HG03025 (cell line): ENCODE results near the gene ZNF792.
"Not testable (repeated sequence)": the region's sequence is repeated elsewhere in the genome, so short reads cannot be mapped to it uniquely, and the experiment has no call there.

Experiments used
- ATAC-seq: cut with Tn5 transposase; IDR thresholded peaks from one replicate; pipeline ENCODE4 v1.9.1; 2021; ENCODE audit warnings: mild to moderate bottlenecking, moderate library complexity; ENCODE audit not compliant: unreplicated experiment, low FRiP score

Gene ZNF792

DNA sequence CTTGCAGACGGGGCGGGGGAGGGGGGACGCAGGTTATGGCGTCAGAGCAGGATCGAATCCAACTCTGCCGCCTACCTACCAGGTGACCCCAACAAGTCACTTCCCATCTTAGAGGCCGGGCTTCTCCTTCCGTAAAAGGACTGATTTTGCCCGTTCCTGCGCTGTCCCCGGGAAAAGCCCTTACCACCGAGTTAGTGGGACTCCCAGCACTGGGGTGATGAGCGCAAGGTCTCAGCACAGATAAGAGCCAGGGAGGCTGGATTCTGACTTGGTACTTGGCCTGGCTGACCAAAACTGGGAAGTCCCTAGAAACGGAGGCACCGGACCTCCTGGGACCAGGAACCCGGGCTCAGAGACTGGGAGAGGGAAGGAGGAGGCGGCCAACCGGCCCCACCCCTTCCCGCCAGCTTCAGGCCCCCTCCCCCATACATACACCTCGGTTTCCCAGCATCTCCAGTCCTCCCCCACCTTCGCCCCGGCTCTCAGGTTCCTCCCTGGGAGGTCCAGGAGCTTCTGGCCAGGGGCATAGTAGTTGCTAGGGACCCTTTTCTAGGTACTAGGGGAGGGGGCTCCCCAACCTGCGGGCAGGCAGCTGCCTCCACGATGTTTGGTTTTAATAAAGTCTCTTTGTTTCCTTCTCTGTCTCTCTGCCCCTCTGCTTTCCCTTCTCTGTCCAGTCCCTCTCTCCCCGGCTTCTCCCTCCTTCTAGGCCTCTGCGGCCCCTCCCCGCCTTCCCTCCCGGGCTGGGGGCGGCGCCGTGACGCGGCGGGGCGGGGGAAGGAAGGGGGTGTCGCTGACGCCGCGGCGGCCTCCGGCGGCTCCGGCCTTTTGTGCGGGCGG is 35.7 kb upstream of the ZNF792 start, which contains the start of gene GRAMD1A:
Gene GRAMD1A (plus strand): TSS at position 826 of the 840 bp plus-strand sequence. CDS start 156 bp downstream, outside the sequence.
- ATAC-seq, result peak; percentile 36

DNA sequence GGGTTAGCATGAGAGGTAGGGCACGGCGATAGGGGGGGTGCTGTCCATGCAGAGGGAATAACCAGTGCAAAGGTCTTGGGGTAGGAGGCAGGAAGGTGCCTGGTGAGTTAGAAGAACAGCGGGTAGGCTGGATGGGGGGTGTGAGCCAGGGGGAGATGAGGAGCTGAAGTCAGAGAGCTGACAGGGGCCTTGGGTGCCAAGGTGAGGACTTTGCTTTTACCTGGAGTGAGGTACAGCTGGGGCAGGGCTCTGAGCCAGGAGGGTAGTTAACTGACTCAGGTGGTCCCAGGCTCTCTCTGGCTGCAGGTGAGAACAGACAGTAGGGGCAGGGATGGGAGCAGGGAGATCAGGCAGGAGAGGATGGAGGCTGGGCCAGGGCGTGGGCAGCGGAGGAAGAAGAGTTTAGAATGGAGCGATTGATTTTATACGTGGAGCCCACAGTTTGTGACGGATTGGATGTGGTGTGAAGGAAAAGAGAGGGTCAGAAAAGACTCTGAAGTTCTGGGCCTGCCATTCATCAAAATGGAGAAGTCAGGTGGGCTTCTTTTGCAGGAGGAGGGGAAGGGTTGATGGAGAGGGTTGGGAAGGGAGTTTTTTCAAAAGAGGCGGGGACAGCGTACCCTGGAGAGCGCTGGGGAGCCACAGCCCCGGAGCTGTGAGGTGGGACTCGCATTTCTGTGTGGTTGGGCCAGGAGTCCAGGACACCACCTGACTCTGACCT is 34.9 kb upstream of the ZNF792 start:
- no peak for ATAC-seq

DNA sequence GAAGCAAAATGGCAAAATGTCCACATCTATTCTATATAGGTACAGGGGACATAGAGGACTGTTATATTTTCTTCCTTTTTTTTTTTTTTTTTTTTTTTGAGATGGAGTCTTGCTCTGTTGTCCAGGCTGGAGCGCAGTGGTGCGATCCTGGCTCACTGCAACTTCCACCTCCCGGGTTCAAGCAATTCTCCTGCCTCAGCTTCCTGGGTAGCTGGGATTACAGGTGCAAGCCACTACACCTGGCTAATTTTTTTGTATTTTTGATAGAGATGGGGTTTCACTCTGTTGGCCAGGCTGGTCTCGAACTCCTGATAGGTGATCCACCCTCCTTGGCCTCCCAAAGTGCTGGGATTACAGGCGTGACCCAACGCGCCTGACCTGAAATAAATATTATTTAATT is 34.2 kb upstream of the ZNF792 start:
- ATAC-seq, result not testable (repeated sequence)

DNA sequence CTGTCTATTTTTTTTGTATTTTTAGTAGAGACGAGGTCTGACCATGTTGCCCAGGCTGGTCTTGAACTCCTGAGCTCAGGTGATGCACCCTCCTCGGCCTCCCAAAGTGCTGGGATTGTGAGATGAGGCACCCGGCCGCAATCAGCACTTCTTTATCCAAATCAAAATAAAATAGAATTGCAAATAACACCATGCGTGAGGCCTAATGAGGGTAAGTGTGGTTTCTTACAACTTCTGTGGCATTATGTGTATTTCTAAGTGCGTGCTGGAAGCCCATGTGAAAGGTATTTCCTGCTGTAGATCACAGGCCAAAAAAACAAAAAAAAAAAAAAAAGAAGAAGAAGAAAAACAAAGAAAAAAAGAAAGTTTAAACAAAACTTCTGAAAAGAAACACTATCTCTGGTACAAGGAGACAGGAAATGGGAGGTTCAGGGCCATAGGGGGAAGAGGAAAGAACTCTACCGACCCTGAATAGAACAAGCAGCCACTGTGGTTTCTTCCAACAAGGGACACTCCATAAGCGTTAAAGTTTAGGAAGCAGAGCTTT is 33.1 kb upstream of the ZNF792 start:
- no peak for ATAC-seq

DNA sequence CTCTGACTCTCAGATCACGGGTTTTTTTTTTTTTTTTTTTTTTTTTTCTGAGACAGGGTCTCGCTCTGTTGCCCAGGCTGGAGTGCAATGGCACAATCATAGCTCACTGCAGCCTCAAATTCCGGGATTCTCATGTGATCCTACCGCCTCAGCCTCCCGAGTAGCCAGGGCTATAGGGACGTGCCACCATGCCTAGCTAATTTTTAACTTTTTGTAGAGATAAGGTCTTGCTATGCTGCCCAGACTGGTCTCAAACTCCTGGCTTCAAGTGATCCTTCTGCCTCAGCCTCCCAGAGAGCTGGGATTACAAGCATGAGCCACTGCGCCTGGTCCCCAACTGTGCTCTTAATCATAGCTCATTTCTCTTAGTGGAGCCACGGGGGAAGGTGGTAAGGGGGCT is 31.5 kb upstream of the ZNF792 start:
- no peak for ATAC-seq

DNA sequence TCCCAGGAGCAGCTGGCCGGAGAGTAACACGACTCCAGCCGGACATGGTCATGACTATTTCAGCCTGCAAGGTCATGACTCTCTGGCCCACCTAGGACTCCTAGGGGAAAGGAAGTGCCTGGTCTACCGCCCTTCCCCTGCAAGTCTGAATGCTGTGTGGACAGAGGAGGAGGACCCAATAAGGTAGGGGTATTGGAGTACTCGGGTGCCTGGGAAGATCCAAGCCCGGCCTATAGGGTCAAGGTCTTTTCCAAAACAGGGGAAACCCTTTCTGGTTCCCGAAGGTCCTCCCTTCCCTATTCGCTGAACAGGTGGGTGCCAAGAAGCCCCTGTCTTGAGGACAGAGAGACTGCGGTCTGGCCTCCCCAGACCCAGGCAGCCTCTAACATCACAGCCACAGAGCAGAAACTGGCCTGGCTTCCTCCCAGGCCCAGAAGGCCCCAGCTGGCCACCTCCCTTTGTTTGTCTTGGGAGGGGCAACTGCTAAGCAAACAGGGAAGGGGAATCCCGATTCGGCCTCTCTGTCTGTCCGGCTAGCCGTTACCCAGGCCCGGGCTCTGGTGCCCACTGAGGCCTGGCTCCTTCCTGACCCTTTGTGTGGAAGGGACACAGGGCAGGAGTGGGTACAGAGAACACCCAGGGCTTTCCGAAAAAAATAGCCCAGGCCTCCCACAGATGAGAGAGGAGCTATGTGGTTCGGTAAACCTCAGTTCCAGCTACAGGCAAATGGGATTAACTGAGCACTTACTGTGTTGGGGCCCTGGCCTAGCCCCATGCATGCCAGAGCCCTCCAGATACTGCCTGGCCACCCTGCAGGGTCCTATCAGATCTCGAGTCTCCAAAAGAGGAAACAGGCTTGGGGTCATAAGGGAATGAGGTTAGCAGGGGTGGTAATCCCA is 30.9 kb upstream of the ZNF792 start:
- no peak for ATAC-seq

DNA sequence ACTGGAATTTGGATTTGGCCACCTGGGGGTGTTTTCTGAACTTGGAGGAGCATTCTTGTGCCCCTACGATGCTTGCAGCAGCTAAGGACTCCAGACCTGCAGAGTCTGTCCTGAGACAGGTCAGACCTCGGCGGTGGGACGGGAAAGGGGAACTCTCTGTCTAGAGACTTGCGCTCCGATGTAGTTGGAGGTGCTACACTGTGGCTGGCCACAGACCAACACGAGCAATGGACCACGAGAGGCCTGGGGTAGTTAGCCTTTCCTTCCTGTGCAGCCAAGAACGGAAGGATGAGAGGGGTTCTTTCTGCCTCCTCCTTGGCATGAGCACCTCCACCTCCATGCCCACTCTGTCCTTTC is 30.2 kb upstream of the ZNF792 start:
- no peak for ATAC-seq

DNA sequence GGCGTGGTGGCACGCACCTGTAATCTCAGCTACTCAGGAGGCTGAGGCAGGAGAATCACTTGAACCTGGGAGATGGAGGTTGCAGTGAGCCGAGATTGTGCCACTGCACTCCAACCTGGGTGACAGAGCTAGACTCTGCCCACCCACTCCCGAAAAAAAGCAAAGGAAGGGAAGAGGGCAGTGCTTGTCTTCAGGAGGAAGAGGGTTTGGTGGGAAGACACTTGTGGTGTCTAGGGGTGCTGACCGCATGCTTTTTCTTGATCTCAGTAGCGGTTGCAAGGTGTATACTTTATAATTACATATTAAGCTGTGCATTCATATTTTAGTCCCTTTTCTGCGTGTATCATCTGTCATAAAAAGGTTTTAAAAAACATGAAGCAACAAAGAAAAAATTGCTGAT is 28.6 kb upstream of the ZNF792 start:
- not testable (repeated sequence) for ATAC-seq

DNA sequence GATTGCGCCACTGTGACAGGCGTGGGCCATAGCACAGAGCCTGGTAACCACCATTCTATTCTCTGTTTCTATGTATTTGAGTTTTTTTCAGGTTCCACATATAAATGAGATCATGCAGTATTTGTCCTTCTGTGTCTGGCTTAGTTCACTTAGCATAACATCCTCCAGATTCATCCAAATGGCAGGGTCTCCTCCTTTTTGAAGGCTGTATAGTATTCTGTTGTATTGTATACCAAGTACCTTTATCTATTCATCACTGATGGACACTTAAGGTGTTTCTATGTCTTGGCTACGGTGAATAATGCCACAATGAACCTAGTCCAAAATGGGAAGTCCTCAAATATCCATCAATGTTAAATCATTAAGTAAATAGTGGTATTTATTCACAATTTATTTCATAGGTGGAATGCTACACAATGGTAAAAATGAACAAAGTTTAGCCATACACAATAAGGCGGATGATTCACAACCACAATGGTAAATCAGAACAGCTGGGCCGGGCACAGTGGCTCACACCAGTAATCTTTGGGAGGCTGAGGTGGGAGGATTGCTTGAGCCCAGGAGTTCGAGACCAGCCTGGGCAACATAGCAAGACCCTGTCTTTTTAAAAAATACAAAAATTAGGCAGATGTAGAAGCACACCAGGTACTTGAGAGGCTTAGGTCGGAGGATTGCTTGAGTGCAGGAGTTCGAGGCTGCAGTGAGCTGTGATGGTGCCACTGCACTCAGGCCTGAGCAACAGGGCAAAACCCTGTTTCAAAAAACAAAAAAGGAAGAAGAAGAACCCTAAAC is 27.7 kb upstream of the ZNF792 start:
- no peak for ATAC-seq

DNA sequence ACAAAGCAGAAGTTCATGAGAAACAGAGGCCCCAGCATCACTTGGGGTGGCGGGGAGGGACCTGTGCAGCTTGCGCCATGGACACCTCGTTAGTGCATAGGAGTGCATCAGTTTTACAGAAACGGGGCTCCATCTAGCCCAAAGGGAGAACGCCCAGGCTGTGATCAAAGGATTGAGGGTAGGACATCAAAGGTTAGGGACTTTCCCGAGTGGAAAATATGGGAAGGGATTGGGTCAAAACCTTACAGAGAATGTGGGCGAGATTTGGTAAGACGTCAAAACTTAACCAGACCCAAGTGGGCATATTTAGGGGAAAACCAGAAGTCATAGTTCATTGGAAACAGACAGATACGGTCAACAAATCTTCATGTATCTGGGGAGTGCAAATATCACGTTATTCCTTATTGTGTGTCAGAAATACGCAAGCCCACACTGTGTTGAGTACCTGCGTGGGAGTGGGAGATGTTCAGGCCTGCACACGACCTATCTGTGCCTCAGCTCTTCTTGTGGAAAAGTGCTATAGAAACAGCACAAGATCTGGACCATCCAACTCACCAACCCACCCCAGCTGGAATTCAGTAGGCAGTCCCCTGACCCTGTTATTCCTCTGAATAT is 26.7 kb upstream of the ZNF792 start:
- no peak for ATAC-seq

DNA sequence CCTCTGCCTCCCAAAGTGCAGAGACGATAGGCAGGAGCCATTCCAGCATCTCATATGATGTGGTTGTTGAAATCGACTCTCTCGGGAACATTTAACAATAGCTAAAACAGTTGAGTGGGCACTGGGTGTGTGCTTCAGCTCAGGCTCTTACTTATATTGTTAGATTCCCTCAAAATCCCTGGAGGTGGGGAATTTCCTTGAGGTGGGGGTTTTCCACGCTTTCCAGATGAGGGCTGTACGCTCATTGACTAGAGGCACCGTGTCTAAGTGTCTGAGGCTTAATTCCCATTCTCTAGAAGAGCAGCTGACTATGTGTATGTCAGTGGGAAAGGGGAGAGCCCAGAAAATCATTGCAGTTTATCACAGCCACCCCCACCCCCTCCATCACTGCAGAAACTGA is 25.3 kb upstream of the ZNF792 start:
- ATAC-seq, result no peak

DNA sequence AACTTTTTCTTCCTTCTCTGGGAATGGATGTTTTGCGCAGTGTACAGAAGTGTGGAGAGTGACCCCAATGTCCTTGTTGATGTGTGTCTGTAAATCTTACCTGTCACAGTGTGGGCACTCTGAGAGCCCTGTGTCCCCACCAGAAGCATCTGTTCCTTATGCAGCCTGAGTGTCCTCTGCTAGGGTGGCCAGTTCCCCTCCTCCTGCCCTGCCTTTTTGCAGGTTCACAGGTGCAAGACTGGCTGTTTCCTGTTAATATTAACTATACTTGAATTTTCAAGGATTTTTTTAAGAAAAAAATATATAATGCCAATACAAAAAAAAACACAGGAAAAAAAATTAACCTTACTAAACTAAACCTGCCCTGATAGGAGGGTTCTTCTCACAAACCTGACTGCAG is 24.1 kb upstream of the ZNF792 start:
- no peak for ATAC-seq

DNA sequence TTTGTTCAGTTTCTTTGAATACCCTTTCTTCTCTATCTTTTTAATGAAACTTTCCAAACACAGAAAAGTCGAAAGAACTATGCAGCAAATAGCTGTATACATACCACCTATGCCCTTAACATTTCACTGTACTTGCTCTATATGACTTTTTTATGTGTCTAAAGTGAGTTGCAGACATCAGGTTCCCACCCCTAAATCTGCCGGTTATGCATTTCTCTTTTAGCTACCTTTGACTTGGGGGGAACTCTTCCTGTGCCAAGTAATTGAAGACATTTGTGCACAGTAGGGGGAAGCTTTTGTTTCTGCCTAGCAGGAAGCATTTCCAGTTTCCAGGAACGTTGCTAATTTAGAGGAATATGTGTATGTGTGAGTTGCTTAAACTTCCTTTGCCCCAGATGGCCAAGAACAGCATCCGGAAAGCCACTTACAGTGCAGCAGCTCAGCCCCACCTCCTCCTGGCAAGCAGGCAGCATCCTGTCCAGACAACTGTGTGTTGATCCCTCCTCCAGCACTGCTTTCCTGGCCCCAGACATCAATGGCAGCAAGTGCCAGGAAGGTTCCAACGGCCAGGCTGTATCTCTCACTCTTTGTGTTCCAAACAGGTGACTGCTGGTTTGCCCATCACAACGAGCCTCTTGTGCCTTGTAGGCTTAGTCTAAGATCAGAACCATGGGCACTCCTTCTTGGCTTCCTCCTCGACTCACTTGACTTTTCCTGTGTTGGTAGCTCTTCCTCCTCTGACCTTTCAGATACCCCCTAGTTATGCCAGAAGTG is 21.4 kb upstream of the ZNF792 start:
- ATAC-seq, result no peak

DNA sequence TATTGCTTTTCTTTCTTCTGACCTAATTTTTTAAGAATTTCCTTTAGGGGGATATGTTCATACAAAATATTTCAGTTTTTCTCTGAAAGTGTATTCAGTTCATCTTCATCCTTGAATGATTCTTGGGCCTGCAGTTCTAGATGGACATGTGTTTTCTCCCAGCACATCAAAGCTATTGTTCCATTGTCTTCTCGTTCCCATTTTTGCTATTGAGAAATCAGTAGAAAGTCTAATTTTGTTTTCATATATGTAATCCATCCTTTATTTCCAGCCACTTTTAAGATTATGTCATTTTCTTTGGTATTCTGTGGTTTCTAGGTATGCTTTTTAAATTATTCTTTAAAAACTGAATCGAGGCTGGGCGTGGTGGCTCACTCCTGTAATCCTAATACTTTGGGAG is 20.3 kb upstream of the ZNF792 start:
- no peak for ATAC-seq

DNA sequence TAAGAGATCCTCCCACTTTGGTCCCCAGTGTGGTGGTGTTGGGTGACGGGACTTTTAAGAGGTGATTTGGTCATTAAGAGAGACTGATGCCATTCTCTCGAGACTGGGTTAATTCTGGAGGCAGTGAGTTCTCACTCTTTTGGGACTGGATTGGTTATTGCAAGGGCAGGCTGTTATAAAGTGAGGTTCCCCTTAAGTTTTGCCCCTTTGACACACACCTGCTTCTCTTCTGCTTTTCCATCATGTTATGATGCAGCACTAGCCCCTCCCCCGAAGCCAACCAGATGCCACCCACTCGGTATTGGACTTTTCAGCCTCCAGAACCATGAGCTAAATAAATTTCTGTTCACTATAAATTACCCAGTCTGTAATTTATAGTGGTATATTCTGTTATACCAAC is 19.8 kb upstream of the ZNF792 start:
- no peak for ATAC-seq

DNA sequence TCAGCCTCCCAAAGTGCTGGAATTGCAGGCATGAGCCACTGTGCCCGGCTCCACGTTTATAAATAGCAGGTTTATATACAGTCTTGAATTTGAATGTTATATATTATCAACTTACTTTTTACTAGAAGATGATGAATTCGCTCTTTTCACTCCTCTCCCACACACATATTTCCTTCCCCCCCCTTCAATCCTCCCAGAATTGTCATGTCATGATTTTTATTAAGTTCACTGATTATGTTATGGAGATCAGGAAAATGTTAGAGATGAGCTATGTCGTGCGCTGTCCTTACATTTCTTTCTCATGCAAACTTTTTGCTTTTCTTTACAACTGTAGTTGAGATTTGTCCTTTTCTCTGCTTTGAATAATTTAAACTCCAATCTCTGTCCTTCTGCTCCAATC is 18.2 kb upstream of the ZNF792 start:
- ATAC-seq, result no peak

DNA sequence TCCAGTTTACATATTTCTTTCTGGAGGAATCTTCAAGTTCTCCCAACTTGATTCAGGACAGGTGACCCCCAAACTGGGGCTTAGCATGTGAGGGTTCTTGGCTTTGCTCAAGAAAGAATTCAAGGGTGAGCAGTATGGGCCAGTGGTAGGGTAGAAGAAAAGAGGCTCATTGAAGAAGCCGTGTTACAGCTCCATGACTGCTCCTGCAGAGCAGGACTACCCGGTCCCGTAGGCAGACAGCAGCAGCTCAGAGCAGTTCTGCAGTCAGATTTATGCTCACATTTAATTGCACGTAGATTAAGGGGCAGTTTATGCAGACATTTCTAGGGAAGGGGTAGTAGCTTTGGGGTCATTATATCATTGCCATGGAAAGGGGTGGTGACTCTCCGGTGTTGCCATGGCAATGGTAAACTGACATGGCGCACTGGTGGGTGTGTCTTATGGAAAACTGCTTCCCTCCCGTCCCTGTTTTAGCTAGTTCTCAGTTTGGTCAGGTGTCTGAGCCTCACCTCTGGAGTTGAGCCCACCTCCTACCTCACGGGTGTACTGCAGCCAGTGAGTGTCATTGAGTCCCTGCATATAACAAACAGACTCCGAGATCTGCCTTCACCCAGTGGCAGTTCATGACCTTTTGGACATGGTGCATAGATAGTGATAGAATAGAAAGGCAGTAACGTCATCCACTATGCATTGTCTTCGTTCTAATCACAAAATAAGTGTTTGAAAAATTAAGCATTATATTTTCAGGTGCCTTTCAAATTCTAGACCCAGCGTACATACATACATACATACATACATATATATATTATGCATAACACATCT is 16.0 kb upstream of the ZNF792 start:
- ATAC-seq, result no peak

DNA sequence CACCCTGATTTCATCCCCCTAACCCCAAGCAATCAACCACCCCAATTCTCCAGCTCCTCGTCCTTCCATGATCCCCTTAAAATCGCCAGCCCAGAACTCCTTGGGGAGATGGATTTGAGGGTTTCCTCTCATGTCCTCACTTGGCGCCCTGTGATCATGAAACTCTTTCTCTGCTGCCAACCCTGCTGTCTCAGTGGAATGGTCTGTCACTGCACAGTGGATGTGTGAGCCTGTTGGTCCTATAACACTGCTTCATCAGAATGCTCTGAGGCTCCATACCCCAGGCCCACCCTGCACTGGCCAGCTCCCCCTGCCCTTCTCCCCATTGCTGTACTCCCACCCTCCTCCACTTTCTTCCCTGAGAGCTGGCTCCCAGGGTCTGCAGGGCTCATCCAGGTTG is 12.6 kb upstream of the ZNF792 start:
- no peak for ATAC-seq
